Loucy (cell line): Measurements from ENCODE around the gene MS4A14.

ENCODE experiments used
- H2AFZ ChIP-seq: fragments of 200-600 bp; sonication (generic); 2 replicates; pipeline ENCODE4 v1.6.0; 2016; ENCODE audit warnings: antibody characterized with exemption, mild to moderate bottlenecking, low read length, moderate library complexity
- H3F3A ChIP-seq: fragments of 200-600 bp; 2 replicates; pipeline ENCODE4 v1.6.0; 2016; ENCODE audit warnings: antibody characterized with exemption, low read depth, mild to moderate bottlenecking
- H3K27me3 ChIP-seq: fragments of 200-600 bp; sonication (generic); 2 replicates; pipeline ENCODE4 v1.6.1; 2014; ENCODE audit warnings: low read length, mild to moderate bottlenecking; ENCODE audit not compliant: insufficient read depth, poor library complexity, severe bottlenecking
- H3K36me3 ChIP-seq: fragments of 200-600 bp; sonication (generic); 2 replicates; pipeline ENCODE4 v1.6.1; 2016; ENCODE audit warnings: low read length; ENCODE audit not compliant: insufficient read depth
- H3K4me1 ChIP-seq: fragments of 200-600 bp; sonication (generic); 2 replicates; pipeline ENCODE4 v1.5.1; 2014; ENCODE audit warnings: low read length, mild to moderate bottlenecking; ENCODE audit not compliant: insufficient read depth, poor library complexity, severe bottlenecking
- H3K4me2 ChIP-seq: fragments of 200-600 bp; sonication (generic); 2 replicates; pipeline ENCODE4 v1.6.0; 2014; ENCODE audit warnings: antibody characterized with exemption, low read length, low read depth, mild to moderate bottlenecking; ENCODE audit not compliant: poor library complexity, severe bottlenecking
- H3K4me3 ChIP-seq: fragments of 200-600 bp; sonication (generic); 2 replicates; pipeline ENCODE4 v1.5.1; 2014; ENCODE audit warnings: low read length, mild to moderate bottlenecking, mixed read lengths; ENCODE audit not compliant: poor library complexity, severe bottlenecking
- H3K79me2 ChIP-seq: fragments of 200-600 bp; sonication (generic); 2 replicates; pipeline ENCODE4 v1.6.1; 2014; ENCODE audit warnings: low read length; ENCODE audit not compliant: insufficient read depth
- H3K9ac ChIP-seq: fragments of 200-600 bp; sonication (generic); 2 replicates; pipeline ENCODE4 v1.6.0; 2014; ENCODE audit warnings: mild to moderate bottlenecking, low read depth, low read length, moderate library complexity; ENCODE audit not compliant: poor library complexity, severe bottlenecking
- H3K9me2 ChIP-seq: fragments of 200-600 bp; sonication (generic); replicated peaks from 2 replicates; pipeline ENCODE4 v1.6.1; 2016; ENCODE audit warnings: low read depth, low read length, mixed read lengths
- H3K9me3 ChIP-seq: fragments of 200-600 bp; sonication (generic); 2 replicates; pipeline ENCODE4 v1.6.1; 2014; ENCODE audit warnings: mild to moderate bottlenecking, antibody characterized with exemption, low read length, low read depth; ENCODE audit not compliant: insufficient read depth
- H4K20me1 ChIP-seq: fragments of 200-600 bp; sonication (generic); 2 replicates; pipeline ENCODE4 v1.6.0; 2014; ENCODE audit warnings: antibody characterized with exemption, low read length, mild to moderate bottlenecking; ENCODE audit not compliant: insufficient read depth, poor library complexity, severe bottlenecking
- EZH2phosphoT487 ChIP-seq: fragments of 200-600 bp; IDR thresholded peaks from 2 replicates; pipeline ENCODE4 v1.6.1; 2018; ENCODE audit warnings: antibody characterized with exemption, mild to moderate bottlenecking, moderate library complexity, borderline replicate concordance
- TF ChIP-seq, protein P1 (sequence below): fragments of 200-600 bp; sonication (generic); conservative IDR thresholded peaks from 2 replicates; pipeline ENCODE4 v1.5.1; 2014; ENCODE audit warnings: mild to moderate bottlenecking, antibody characterized with exemption, low read length

The MS4A14 gene

DNA sequence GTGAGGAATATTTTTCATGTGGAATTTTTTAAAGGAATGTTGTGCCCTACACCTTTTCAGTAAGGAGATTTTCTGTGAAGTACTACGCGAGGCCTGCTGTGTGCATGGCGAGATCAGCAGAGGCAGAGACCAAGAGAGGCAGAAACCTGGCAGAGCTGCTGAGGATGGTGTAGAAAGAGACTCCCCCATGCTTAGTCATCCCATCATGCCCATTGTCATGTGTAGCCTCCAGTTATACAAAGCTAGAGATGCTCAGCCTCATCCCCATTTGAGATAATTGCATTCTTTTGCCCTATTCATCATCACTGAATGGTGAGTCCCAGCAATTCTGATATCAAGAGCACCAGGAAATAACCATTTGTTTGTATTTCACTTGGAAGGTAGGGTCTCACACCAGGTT lies 20.9 kb upstream of the MS4A14 start:
- Histone ChIP-seq H3K9me3 (no peaks in the 10 kb centered on the region), H3F3A (peaks cover 5% of the 10 kb centered on the region; the same call in 1 of the 2 replicates), H3K9me2 (no peaks in the 10 kb centered on the region), H3K79me2 (no peaks in the 10 kb centered on the region), H4K20me1 (no peaks in the 10 kb centered on the region), H3K4me3 (no peak overlapping the region), H3K36me3 (no peaks in the 10 kb centered on the region), H3K27me3 (no peaks in the 10 kb centered on the region), H3K4me1 (peaks cover 66% of the 10 kb centered on the region), H2AFZ (no peak overlapping the region; the same call in 1 of the 2 replicates), H3K4me2 (no peak overlapping the region), H3K9ac (no peak overlapping the region)
- no peak for TF ChIP-seq EZH2phosphoT487
- TF ChIP-seq, protein P1, sequence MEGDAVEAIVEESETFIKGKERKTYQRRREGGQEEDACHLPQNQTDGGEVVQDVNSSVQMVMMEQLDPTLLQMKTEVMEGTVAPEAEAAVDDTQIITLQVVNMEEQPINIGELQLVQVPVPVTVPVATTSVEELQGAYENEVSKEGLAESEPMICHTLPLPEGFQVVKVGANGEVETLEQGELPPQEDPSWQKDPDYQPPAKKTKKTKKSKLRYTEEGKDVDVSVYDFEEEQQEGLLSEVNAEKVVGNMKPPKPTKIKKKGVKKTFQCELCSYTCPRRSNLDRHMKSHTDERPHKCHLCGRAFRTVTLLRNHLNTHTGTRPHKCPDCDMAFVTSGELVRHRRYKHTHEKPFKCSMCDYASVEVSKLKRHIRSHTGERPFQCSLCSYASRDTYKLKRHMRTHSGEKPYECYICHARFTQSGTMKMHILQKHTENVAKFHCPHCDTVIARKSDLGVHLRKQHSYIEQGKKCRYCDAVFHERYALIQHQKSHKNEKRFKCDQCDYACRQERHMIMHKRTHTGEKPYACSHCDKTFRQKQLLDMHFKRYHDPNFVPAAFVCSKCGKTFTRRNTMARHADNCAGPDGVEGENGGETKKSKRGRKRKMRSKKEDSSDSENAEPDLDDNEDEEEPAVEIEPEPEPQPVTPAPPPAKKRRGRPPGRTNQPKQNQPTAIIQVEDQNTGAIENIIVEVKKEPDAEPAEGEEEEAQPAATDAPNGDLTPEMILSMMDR, result no peak

- Histone ChIP-seq H3K4me3 (no peak overlapping the region), H3F3A (peaks cover 5% of the 10 kb centered on the region; the same call in 1 of the 2 replicates), H2AFZ (no peak overlapping the region), H3K9me3 (no peaks in the 10 kb centered on the region), H3K4me2 (no peak overlapping the region), H3K9me2 (no peaks in the 10 kb centered on the region), H3K27me3 (no peaks in the 10 kb centered on the region), H3K9ac (no peak overlapping the region), H4K20me1 (no peaks in the 10 kb centered on the region), H3K79me2 (no peaks in the 10 kb centered on the region), H3K4me1 (peaks cover 69% of the 10 kb centered on the region), H3K36me3 (no peaks in the 10 kb centered on the region)
- TF ChIP-seq, protein P1, result no peak
- TF ChIP-seq EZH2phosphoT487, result no peak
These were observed 19.7 kb upstream of the MS4A14 start for GRCh38 chr11:60376601-60377000.

DNA sequence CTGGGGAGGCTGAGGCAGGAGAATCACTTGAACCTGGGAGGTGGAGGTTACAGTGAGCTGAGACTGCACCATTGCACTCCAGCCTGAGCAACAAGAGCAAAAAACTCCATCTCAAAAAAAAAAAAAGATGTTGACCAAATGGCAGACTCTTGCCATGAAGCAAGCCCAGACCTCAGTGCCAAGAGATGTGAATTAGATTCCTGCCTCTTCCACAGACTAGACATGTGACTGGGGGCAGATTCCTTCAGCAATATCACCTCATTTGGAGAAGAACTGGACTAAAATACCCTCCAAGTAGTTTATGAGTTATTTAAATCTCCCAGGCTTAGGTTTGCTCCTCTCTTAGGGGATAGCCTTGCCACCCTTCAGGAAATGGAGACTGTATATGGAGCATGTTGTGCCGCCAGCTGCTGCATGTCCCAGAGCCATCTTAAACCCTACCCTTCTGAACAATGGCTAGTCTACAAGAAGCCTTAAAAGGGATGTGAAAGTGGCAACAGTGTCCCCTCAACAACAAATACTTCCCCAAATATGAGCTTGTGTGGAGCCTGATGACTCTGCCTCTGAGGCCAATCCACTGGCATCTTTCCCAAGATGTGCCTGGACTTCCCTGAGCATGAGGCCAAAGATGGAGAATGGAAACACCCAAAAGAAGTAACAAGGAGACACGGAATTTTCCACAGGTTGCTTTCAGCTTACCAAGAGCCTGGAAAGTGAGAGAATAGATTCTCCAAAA lies 18.7 kb upstream of the MS4A14 start:
- Histone ChIP-seq H4K20me1 (no peaks in the 10 kb centered on the region), H3K4me1 (peaks cover 63% of the 10 kb centered on the region), H3K9me2 (no peaks in the 10 kb centered on the region), H3K9ac (peak overlapping the region; percentile 58), H3K27me3 (no peaks in the 10 kb centered on the region), H3K4me3 (peak overlapping the region; percentile 67), H3K4me2 (peak overlapping the region; percentile 87), H3K9me3 (no peaks in the 10 kb centered on the region), H3K79me2 (no peaks in the 10 kb centered on the region), H3K36me3 (no peaks in the 10 kb centered on the region), H2AFZ (peak overlapping the region; percentile 34), H3F3A (peaks cover 5% of the 10 kb centered on the region; the same call in 1 of the 2 replicates)
- TF ChIP-seq, protein P1, result no peak
- no peak for TF ChIP-seq EZH2phosphoT487
